ENCODE measurements around the gene HELT.
A peak's percentile ranks its signal among the peaks of the same experiment; 100 is the strongest.

The HELT gene

GRCh38 chr4:185003596-185004351, 14.5 kb upstream of the HELT start:
- in situ Hi-C loops (cut with HindIII; ENCODE audit: low sequenced_read_pairs) = no loop called here
- DNase-seq (ENCODE audit: low read depth, low spot score) = no peak
- no peak overlapping the region for H3K4me3 ChIP-seq (ENCODE audit: low read depth, low read length)
- no peak for TF ChIP-seq CTCF (IDR thresholded peaks at IDR 0.05; ENCODE audit: low read depth, low read length)

- DNase-seq (ENCODE audit: low read depth, low spot score) = peak; percentile 10
- peak overlapping the region; percentile 14 for H3K4me3 ChIP-seq (ENCODE audit: low read depth, low read length)
- in situ Hi-C loops (cut with HindIII; ENCODE audit: low sequenced_read_pairs) = no loop called here
- no peak for TF ChIP-seq CTCF (IDR thresholded peaks at IDR 0.05; ENCODE audit: low read depth, low read length)
Measured at GRCh38 chr4:185004562-185005218, 13.6 kb upstream of the HELT start.

GRCh38 chr4:185005219-185005819, 13.0 kb upstream of the HELT start:
- H3K4me3 ChIP-seq (ENCODE audit: low read depth, low read length) = peak overlapping the region; percentile 14
- peak; percentile 78 for DNase-seq (ENCODE audit: low read depth, low spot score)
- in situ Hi-C loops (cut with HindIII; ENCODE audit: low sequenced_read_pairs) = no loop called here
- TF ChIP-seq CTCF (IDR thresholded peaks at IDR 0.05; ENCODE audit: low read depth, low read length) = peak; percentile 97

GRCh38 chr4:185011408-185011807, 6.9 kb upstream of the HELT start:
- no peak for DNase-seq (ENCODE audit: low read depth, low spot score)
- peak; percentile 57 for TF ChIP-seq CTCF (IDR thresholded peaks at IDR 0.05; ENCODE audit: low read depth, low read length)
- no peak overlapping the region for H3K4me3 ChIP-seq (ENCODE audit: low read depth, low read length)
- in situ Hi-C loops (cut with HindIII; ENCODE audit: low sequenced_read_pairs) = no loop called here

- in situ Hi-C loops (cut with HindIII; ENCODE audit: low sequenced_read_pairs) = no loop called here
- TF ChIP-seq CTCF (IDR thresholded peaks at IDR 0.05; ENCODE audit: low read depth, low read length) = no peak
- no peak for DNase-seq (ENCODE audit: low read depth, low spot score)
- H3K4me3 ChIP-seq (ENCODE audit: low read depth, low read length) = no peak overlapping the region
Measured at GRCh38 chr4:185013417-185014125, 4.7 kb upstream of the HELT start.

- no peak for TF ChIP-seq CTCF (IDR thresholded peaks at IDR 0.05; ENCODE audit: low read depth, low read length)
- DNase-seq (ENCODE audit: low read depth, low spot score) = no peak
- in situ Hi-C loops (cut with HindIII; ENCODE audit: low sequenced_read_pairs) = no loop called here
- H3K4me3 ChIP-seq (ENCODE audit: low read depth, low read length) = no peak overlapping the region
Measured at GRCh38 chr4:185015108-185015507, 3.2 kb upstream of the HELT start.

Measured in astrocyte of the spinal cord (primary cell).